PC-3 (cell line): ENCODE results near the gene ASH1L.

Experiments
- CTCF ChIP-seq: fragments of 300-600 bp; sonication (generic); conservative IDR thresholded peaks from 2 replicates; pipeline ENCODE4 v1.5.1; 2017; ENCODE audit warnings: antibody characterized with exemption, low read depth, mild to moderate bottlenecking, low read length
- EZH2 ChIP-seq: fragments of 300-600 bp; sonication (generic); IDR thresholded peaks from one replicate; pipeline ENCODE4 v1.6.1; 2017; ENCODE audit warnings: antibody characterized with exemption, mild to moderate bottlenecking, low read length; ENCODE audit not compliant: unreplicated experiment
- EZH2phosphoT487 ChIP-seq: fragments of 300-600 bp; sonication (generic); IDR thresholded peaks from 2 replicates; pipeline ENCODE4 v1.6.1; 2018; ENCODE audit warnings: mild to moderate bottlenecking, antibody characterized with exemption, low read length, borderline replicate concordance

- TF ChIP-seq CTCF (no peak), EZH2 (no peak), EZH2phosphoT487 (no peak)
Observed at GRCh38 chr1:155316922-155317321, 245.7 kb downstream of the ASH1L start.
